Activated naive CD8-positive, alpha-beta T cell (primary cell): ENCODE data around the gene CACNB1.
"Not testable (repeated sequence)": the region's sequence is repeated elsewhere in the genome, so short reads cannot be mapped to it uniquely, and the experiment has no call there.

Experiments
- H3K27ac Mint-ChIP-seq: one replicate; pipeline ENCODE4 v1.8.0; 2021; ENCODE audit warnings: mixed read lengths
- H3K27me3 Mint-ChIP-seq: one replicate; pipeline ENCODE4 v1.8.0; 2021; ENCODE audit warnings: mixed read lengths
- H3K36me3 Mint-ChIP-seq: one replicate; pipeline ENCODE4 v1.8.0; 2021; ENCODE audit warnings: mixed read lengths
- H3K4me1 Mint-ChIP-seq: one replicate; pipeline ENCODE4 v1.8.0; 2021; ENCODE audit warnings: low read depth, mixed read lengths
- H3K4me3 Mint-ChIP-seq: one replicate; pipeline ENCODE4 v1.8.0; 2021; ENCODE audit warnings: mild to moderate bottlenecking, mixed read lengths
- H3K9me3 Mint-ChIP-seq: one replicate; pipeline ENCODE4 v1.8.0; 2021; ENCODE audit warnings: low read depth, mixed read lengths

CACNB1 gene

DNA sequence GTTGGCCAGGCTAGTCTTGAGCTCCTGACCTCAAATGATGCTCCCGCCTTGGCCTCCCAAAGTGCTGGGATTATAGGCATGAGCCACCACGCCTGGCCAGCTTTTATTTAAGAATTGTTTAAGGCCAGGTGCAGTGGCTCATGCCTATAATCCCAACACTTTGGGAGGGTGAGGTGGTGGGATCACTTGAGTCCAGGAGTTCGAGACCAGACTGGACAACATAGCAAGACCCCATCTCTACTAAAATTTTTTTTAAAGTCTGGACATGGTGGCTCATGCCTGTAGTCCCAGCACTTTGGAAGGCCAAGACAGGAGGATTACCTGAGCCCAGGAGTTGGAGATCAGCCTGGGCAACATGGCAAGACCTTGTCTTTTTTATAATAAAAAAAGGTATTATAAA lies 51.2 kb downstream of the CACNB1 start:
- H3K36me3 Mint-ChIP-seq: no peaks in the 10 kb centered on the region
- H3K4me1 Mint-ChIP-seq: peaks cover 31% of the 10 kb centered on the region
- no peaks in the 10 kb centered on the region for H3K9me3 Mint-ChIP-seq
- H3K27ac Mint-ChIP-seq: no peak overlapping the region
- no peaks in the 10 kb centered on the region for H3K27me3 Mint-ChIP-seq
- no peak overlapping the region for H3K4me3 Mint-ChIP-seq

DNA sequence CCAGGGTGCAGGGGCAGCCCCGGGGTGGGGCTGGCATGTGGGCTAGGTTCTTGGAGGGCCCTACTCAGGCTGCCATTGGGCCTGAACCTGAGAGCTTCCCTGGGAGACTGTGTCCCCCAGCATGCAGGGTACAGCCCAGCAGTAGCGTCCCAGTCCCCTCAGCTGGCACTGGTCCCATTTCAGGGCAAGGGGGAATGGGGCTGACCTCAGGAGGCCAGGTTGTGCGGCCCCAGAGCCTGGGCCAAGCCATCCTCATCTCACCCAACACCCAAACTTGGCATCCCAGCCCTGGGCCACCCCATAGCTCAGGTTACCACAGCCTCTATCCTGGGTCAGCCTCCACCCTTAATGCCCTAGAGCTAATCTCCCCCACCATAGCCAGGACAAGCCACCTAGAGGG lies 52.3 kb downstream of the CACNB1 start:
- H3K36me3 Mint-ChIP-seq: no peaks in the 10 kb centered on the region
- H3K27ac Mint-ChIP-seq: no peak overlapping the region
- no peaks in the 10 kb centered on the region for H3K9me3 Mint-ChIP-seq
- no peaks in the 10 kb centered on the region for H3K27me3 Mint-ChIP-seq
- peaks cover 24% of the 10 kb centered on the region for H3K4me1 Mint-ChIP-seq
- no peak overlapping the region for H3K4me3 Mint-ChIP-seq

GRCh38 chr17:39144416-39144840 lies 53.0 kb downstream of the CACNB1 start:
- peak overlapping the region; percentile 23 for H3K27ac Mint-ChIP-seq
- peaks cover 17% of the 10 kb centered on the region for H3K4me1 Mint-ChIP-seq
- H3K36me3 Mint-ChIP-seq: no peaks in the 10 kb centered on the region
- H3K9me3 Mint-ChIP-seq: no peaks in the 10 kb centered on the region
- H3K4me3 Mint-ChIP-seq: no peak overlapping the region
- H3K27me3 Mint-ChIP-seq: no peaks in the 10 kb centered on the region

GRCh38 chr17:39143552-39144093 lies 53.8 kb downstream of the CACNB1 start:
- Mint-ChIP-seq H3K27ac (no peak overlapping the region), H3K36me3 (no peaks in the 10 kb centered on the region), H3K4me1 (peaks cover 11% of the 10 kb centered on the region), H3K27me3 (no peaks in the 10 kb centered on the region), H3K9me3 (no peaks in the 10 kb centered on the region), H3K4me3 (no peak overlapping the region)

GRCh38 chr17:39141915-39142664 lies 55.4 kb downstream of the CACNB1 start:
- no peaks in the 10 kb centered on the region for H3K9me3 Mint-ChIP-seq
- peaks cover 5% of the 10 kb centered on the region for H3K4me1 Mint-ChIP-seq
- H3K4me3 Mint-ChIP-seq: no peak overlapping the region
- H3K27ac Mint-ChIP-seq: no peak overlapping the region
- H3K27me3 Mint-ChIP-seq: no peaks in the 10 kb centered on the region
- peaks cover 2% of the 10 kb centered on the region for H3K36me3 Mint-ChIP-seq

GRCh38 chr17:39141294-39141693 lies 56.2 kb downstream of the CACNB1 start:
- Mint-ChIP-seq H3K27ac (no peak overlapping the region), H3K9me3 (no peaks in the 10 kb centered on the region), H3K27me3 (no peaks in the 10 kb centered on the region), H3K4me3 (no peak overlapping the region), H3K4me1 (peaks cover 5% of the 10 kb centered on the region), H3K36me3 (peaks cover 2% of the 10 kb centered on the region)

- peaks cover 2% of the 10 kb centered on the region for H3K36me3 Mint-ChIP-seq
- no peak overlapping the region for H3K4me3 Mint-ChIP-seq
- H3K27me3 Mint-ChIP-seq: no peaks in the 10 kb centered on the region
- H3K4me1 Mint-ChIP-seq: peaks cover 2% of the 10 kb centered on the region
- no peak overlapping the region for H3K27ac Mint-ChIP-seq
- no peaks in the 10 kb centered on the region for H3K9me3 Mint-ChIP-seq
These were observed 57.9 kb downstream of the CACNB1 start for GRCh38 chr17:39139561-39139960.

- Mint-ChIP-seq H3K4me1 (no peaks in the 10 kb centered on the region), H3K36me3 (peaks cover 2% of the 10 kb centered on the region), H3K9me3 (no peaks in the 10 kb centered on the region), H3K27ac (no peak overlapping the region), H3K27me3 (no peaks in the 10 kb centered on the region), H3K4me3 (no peak overlapping the region)
These were observed 58.3 kb downstream of the CACNB1 start for GRCh38 chr17:39139161-39139511.

DNA sequence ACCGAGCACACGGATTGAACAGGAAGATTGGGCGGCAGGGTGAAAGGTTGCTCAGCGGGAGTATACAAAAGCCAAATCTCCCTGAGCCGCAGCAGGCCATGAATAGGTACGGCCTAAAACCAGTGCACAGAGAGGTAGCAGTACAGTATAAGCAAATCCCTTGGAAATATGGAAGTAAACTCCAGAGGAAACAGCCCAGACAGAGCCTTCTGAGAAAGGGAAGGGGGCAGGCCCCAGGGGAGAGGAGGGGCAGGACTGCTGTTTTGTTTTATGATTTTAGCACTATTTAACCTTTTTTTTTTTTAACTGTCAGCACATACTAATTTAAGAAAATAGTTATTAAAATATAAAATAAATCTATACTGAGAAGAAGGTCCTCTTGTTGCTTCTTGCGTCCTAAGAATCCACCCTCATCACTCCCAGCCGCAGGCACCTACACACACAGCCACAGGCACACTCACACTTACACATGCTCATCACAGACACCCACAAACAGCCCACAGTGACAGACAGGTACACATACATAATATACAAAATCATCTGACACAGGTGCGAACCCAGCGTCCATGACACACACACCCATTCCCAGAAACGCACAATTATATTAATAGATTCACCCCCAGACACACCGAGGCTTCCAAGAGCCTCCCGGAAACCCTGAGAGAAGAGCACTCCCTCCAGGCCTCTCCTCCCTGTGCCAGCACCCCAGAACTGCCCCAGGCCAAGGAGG lies 58.9 kb downstream of the CACNB1 start:
- no peaks in the 10 kb centered on the region for H3K27me3 Mint-ChIP-seq
- no peaks in the 10 kb centered on the region for H3K9me3 Mint-ChIP-seq
- H3K4me3 Mint-ChIP-seq: no peak overlapping the region
- H3K36me3 Mint-ChIP-seq: peaks cover 2% of the 10 kb centered on the region
- H3K4me1 Mint-ChIP-seq: no peaks in the 10 kb centered on the region
- no peak overlapping the region for H3K27ac Mint-ChIP-seq

GRCh38 chr17:39134878-39135277 lies 62.6 kb downstream of the CACNB1 start:
- no peak overlapping the region for H3K27ac Mint-ChIP-seq
- peaks cover 2% of the 10 kb centered on the region for H3K36me3 Mint-ChIP-seq
- no peaks in the 10 kb centered on the region for H3K4me1 Mint-ChIP-seq
- no peaks in the 10 kb centered on the region for H3K9me3 Mint-ChIP-seq
- H3K27me3 Mint-ChIP-seq: no peaks in the 10 kb centered on the region
- no peak overlapping the region for H3K4me3 Mint-ChIP-seq

DNA sequence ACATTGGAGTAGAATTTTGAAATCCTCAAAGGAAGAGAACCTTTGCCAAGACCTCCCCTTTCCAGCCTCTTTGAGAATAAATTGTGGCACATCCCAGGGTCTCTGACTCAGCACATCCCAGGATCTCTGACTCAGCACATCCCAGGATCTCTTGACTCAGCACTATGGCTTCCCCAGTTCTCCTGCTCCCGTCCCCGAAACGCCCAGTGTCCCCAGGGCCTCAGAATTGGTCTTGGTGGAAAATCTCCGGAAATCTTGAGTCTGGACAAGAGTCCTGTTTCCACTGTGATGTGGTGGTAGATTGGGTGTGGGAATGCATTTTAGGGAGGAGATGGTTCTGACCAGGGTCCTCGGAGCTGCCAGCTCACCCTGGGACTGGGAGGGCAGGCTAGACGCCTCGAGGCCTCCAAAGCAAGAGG lies 65.3 kb downstream of the CACNB1 start:
- Mint-ChIP-seq H3K36me3 (no peaks in the 10 kb centered on the region), H3K27ac (no peak overlapping the region), H3K4me1 (no peaks in the 10 kb centered on the region), H3K9me3 (no peaks in the 10 kb centered on the region), H3K4me3 (no peak overlapping the region), H3K27me3 (no peaks in the 10 kb centered on the region)

- Mint-ChIP-seq H3K36me3 (no peaks in the 10 kb centered on the region), H3K27me3 (no peaks in the 10 kb centered on the region), H3K27ac (no peak overlapping the region), H3K9me3 (no peaks in the 10 kb centered on the region), H3K4me3 (no peak overlapping the region), H3K4me1 (no peaks in the 10 kb centered on the region)
These were observed 65.9 kb downstream of the CACNB1 start for GRCh38 chr17:39131616-39132015.

GRCh38 chr17:39130205-39130604 lies 67.3 kb downstream of the CACNB1 start:
- no peaks in the 10 kb centered on the region for H3K27me3 Mint-ChIP-seq

DNA sequence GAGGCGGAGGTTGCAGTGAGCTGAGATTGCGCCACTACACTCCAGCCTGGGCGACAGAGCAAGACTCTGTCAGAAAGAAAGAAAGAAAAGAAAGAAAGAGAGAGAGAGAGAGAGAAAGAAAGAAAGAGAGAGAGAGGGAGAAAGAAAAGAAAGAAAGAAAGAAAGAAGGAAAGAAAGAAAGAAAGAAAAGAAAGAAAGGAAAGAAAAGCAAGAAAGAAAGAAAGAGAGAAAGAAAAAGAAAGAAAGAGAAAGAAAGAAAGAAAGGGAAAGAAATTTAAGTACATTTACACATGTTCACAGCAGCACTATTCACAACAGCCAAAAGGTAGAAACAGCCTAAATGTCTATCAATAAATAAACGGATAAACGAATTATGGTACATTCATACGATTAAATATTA lies 67.9 kb downstream of the CACNB1 start:
- H3K27ac Mint-ChIP-seq, H3K9me3 Mint-ChIP-seq, H3K27me3 Mint-ChIP-seq, H3K36me3 Mint-ChIP-seq, H3K4me1 Mint-ChIP-seq, H3K4me3 Mint-ChIP-seq: not testable (repeated sequence)

More at GRCh38 chr17:39130205-39130604, 67.3 kb downstream of the CACNB1 start:
- Mint-ChIP-seq H3K4me1 (no peaks in the 10 kb centered on the region), H3K27ac (no peak overlapping the region), H3K36me3 (no peaks in the 10 kb centered on the region), H3K4me3 (no peak overlapping the region), H3K9me3 (no peaks in the 10 kb centered on the region)

DNA sequence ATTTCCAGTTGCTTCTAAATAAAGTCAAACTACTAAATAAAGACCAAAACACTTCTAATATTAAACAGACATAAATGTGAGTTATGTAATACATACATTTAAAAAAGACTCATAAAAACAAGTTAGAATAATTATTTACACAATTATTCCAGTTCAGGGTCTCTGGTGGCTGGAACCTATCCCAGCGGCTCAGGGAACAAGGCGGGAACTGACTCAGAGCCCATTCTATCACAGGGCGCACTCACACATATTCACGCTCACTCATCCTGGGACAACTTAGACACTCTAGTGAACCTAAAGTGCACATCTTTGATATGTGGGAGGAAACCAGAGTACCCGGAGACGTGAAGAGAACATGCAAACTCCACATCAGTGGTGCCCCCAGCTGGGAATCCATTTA lies 71.0 kb downstream of the CACNB1 start:
- no peaks in the 10 kb centered on the region for H3K36me3 Mint-ChIP-seq
- no peaks in the 10 kb centered on the region for H3K9me3 Mint-ChIP-seq
- H3K4me3 Mint-ChIP-seq: no peak overlapping the region
- H3K27ac Mint-ChIP-seq: no peak overlapping the region
- no peaks in the 10 kb centered on the region for H3K27me3 Mint-ChIP-seq
- no peaks in the 10 kb centered on the region for H3K4me1 Mint-ChIP-seq
